HepG2 (cell line): ENCODE results near the gene UBXN6. TPM values are rescaled to one million over a fixed set of nuclear protein-coding genes. Genes with fewer than 3 reads are reported as not detected.

ENCODE experiments used
- ATAC-seq: fragments of 200-7000 bp; cut with Tn5 transposase; 3 replicates; pipeline ENCODE4 v1.9.1; 2020; ENCODE audit warnings: mild to moderate bottlenecking, moderate library complexity
- BruUV-seq: library from RNA; stranded (reverse); fragments of 400-500 nt; replicated peaks from 2 replicates; lab custom pipeline; 2021; lab: Mats Ljungman, UMichigan
- CTCF ChIA-PET: fragments of 300-600 bp; formaldehyde crosslinking; extraction: SDS; loops from one replicate; lab custom pipeline; 2021; ENCODE audit warnings: low total read pairs, inconsistent platforms, low intra/inter-chr PET ratio; lab: Yijun Ruan, JAX
- POLR2A ChIA-PET: fragments of 350-600 bp; sonication (Branson Sonifier 250); formaldehyde crosslinking; loops from one replicate; lab custom pipeline; 2020; ENCODE audit warnings: antibody characterized with exemption, inconsistent platforms; lab: Yijun Ruan, JAX
- DNase-seq: peaks from one replicate; pipeline ENCODE4 v3.0.0-alpha.2; 2015; ENCODE audit warnings: low spot score
- FAIRE-seq: peaks from 3 replicates; lab custom pipeline; 2011; peaks lifted over from hg19 to GRCh38; lab: Jason Lieb, UNC
- H2AFZ ChIP-seq: one replicate; pipeline ENCODE4 v1.6.1; 2011; ENCODE audit warnings: low read length, inconsistent platforms
- H3K27ac ChIP-seq: fragments of 300-600 bp; 3 replicates; pipeline ENCODE4 v1.8.0; 2011; ENCODE audit warnings: mixed run types, mild to moderate bottlenecking, mixed read lengths, low read length, inconsistent platforms; ENCODE audit not compliant: insufficient read depth; ENCODE audit errors: extremely low read length
- H3K27me3 ChIP-seq, 2 experiments: fragments of 200-600 bp in 1 of 2; 2 replicates in 1 of 2; 3 replicates in 1 of 2; pipeline versions ENCODE4 v1.6.0 to v1.8.0; 2011; ENCODE audit warnings: low read length in 2 of 2, mild to moderate bottlenecking in 2 of 2, moderate library complexity in 2 of 2, inconsistent platforms in 1 of 2; ENCODE audit not compliant: insufficient read depth in 2 of 2, control insufficient read depth in 1 of 2
- H3K36me3 ChIP-seq, 2 experiments: fragments of 200-600 bp in 1 of 2; replicated peaks in 1 of 2; 2 replicates in 1 of 2; 3 replicates in 1 of 2; pipeline versions ENCODE4 v1.5.1 to v1.8.0; 2011; ENCODE audit warnings: low read length in 2 of 2, inconsistent platforms in 1 of 2; ENCODE audit not compliant: insufficient read depth in 2 of 2, control insufficient read depth in 1 of 2
- H3K4me1 ChIP-seq: 2 replicates; pipeline ENCODE4 v1.5.1; 2012; ENCODE audit warnings: low read length, inconsistent platforms; ENCODE audit not compliant: insufficient read depth
- H3K4me2 ChIP-seq: 2 replicates; pipeline ENCODE4 v1.6.0; 2011; ENCODE audit warnings: low read depth, low read length, inconsistent platforms
- H3K4me3 ChIP-seq, 3 experiments: fragments of 200-600 bp in 1 of 3; sonication (generic), shearing (Covaris generic) in 1 of 3; replicated peaks in 1 of 3; 2 replicates each; pipeline ENCODE4 v1.5.1; 2011 to 2016; ENCODE audit warnings: low read length in 3 of 3, inconsistent platforms in 2 of 3, low read depth in 2 of 3, mild to moderate bottlenecking in 2 of 3, control low read depth in 1 of 3, mixed read lengths in 1 of 3; ENCODE audit not compliant: insufficient read depth in 1 of 3
- H3K79me2 ChIP-seq: one replicate; pipeline ENCODE4 v1.6.1; 2011; ENCODE audit warnings: low read length, inconsistent platforms; ENCODE audit not compliant: insufficient read depth
- H3K9ac ChIP-seq: 2 replicates; pipeline ENCODE4 v1.6.0; 2011; ENCODE audit warnings: mild to moderate bottlenecking, low read depth, low read length, inconsistent platforms; ENCODE audit not compliant: insufficient read depth
- H3K9me3 ChIP-seq: 2 replicates; pipeline ENCODE4 v1.5.1; 2012; ENCODE audit warnings: mild to moderate bottlenecking, low read length
- H4K20me1 ChIP-seq: 2 replicates; pipeline ENCODE4 v1.6.0; 2011; ENCODE audit warnings: inconsistent platforms, mild to moderate bottlenecking, low read length, moderate library complexity; ENCODE audit not compliant: insufficient read depth
- CEBPG ChIP-seq: IDR thresholded peaks from 2 replicates; pipeline ENCODE4 v1.6.1; 2016
- MIER2 ChIP-seq: IDR thresholded peaks from 2 replicates; pipeline ENCODE4 v1.6.1; 2016; ENCODE audit warnings: missing biosample characterization, missing genetic modification reagents
- PRMT3 ChIP-seq: sonication (generic); formaldehyde crosslinking; IDR thresholded peaks from 2 replicates; pipeline ENCODE4 v1.8.1; 2022; ENCODE audit warnings: low read depth, mild to moderate bottlenecking, moderate library complexity, missing genetic modification reagents, borderline replicate concordance
- ZNF629 ChIP-seq: sonication (generic); formaldehyde crosslinking; conservative IDR thresholded peaks from 2 replicates; pipeline ENCODE4 v1.5.0; 2020; ENCODE audit warnings: missing genetic modification reagents
- ZNF777 ChIP-seq: sonication (generic); formaldehyde crosslinking; IDR thresholded peaks from 2 replicates; pipeline ENCODE4 v1.4.0; 2020; ENCODE audit warnings: missing genetic modification reagents
- WGBS: methylation state at CpG from one replicate; pipeline ENCODE4 v1.1.6; 2017; ENCODE audit warnings: low lambda C conversion rate; 5-methylcytosine and 5-hydroxymethylcytosine counted together
- in situ Hi-C: cut with HindIII; loops from 2 replicates; pipeline ENCODE4 v1.10.0; 2017; ENCODE audit warnings: low pct_unique_long_range_greater_than_20kb; ENCODE audit not compliant: extremely low pct_ligation_motif_present
- intact Hi-C: fragments of 100-400 bp; cut with micrococcal nuclease; formaldehyde crosslinking; loops from one replicate; pipeline ENCODE4 v1.10.0; 2022; ENCODE audit not compliant: unreplicated experiment
- polyA plus RNA-seq, 8 experiments: library from polyadenylated mRNA; depleted of rRNA in 3 of 8; stranded (reverse) in 7 of 8; unstranded in 1 of 8; fragments of >200 nt; fragmentation: Illumina TruSeq in 4 of 8; extraction: Trizol in 4 of 8; gene quantifications; 2 replicates each; pipeline versions ENCODE4 v1.2.1 to v1.2.3, GENCODE V29; 2011 to 2016; ENCODE audit warnings: low read depth in 4 of 8, missing spikeins in 1 of 8, mixed read lengths in 1 of 8; ENCODE audit not compliant: insufficient read depth in 1 of 8
- total RNA-seq, 5 experiments: library from RNA; depleted of rRNA; stranded (reverse); fragments of >200 nt; fragmentation: Illumina TruSeq; extraction: Trizol; gene quantifications; 2 replicates each; pipeline ENCODE4 v1.2.3, GENCODE V29; 2016; ENCODE audit warnings: low read depth in 1 of 5
- TF ChIP-seq, protein P1 (sequence below): sonication (generic); formaldehyde crosslinking; IDR thresholded peaks from 2 replicates; pipeline ENCODE4 v1.4.0; 2020; ENCODE audit warnings: missing genetic modification reagents

Gene UBXN6
- total and polyA plus RNA-seq, 2 of the 13 experiments (the other 11 are each of a cell fraction or from before 2014, with no cell fraction given): 34.9 to 35.5 TPM

GRCh38 chr19:4414800-4415321 lies 42.7 kb downstream of the UBXN6 start:
- CTCF ChIA-PET: no interaction called here
- Histone ChIP-seq H3K4me3 (no peak overlapping the region), H2AFZ (no peak overlapping the region), H3K27ac (peak overlapping the region; percentile 38), H3K4me2 (no peak overlapping the region), H3K9me3 (no peaks in the 10 kb centered on the region), H3K79me2 (peaks cover 40% of the 10 kb centered on the region), H3K36me3 (peaks cover 7 to 45% of the 10 kb centered on the region in 2 experiments), H3K4me1 (peaks cover 38% of the 10 kb centered on the region), H3K27me3 (no peaks in the 10 kb centered on the region), H4K20me1 (no peaks in the 10 kb centered on the region), H3K9ac (0 out of 2 replicates have a peak overlapping the region, but pooled peaks have one; percentile 38)
- in situ Hi-C loops (no loop called here), intact Hi-C loops (no loop called here)
- POLR2A ChIA-PET: interaction anchor here (1.3 to 2.2 kb wide), 7 partner anchors 8 to 103 kb away, joined by 3 to 18 read pairs (median 6); partner anchors contain the start of genes CHAF1A, HDGFL2, MPND and PLIN4
- 91% methylated on average over 9 of the region's 9 CpGs for WGBS
- no peak for FAIRE-seq
- TF ChIP-seq PRMT3 (no peak), MIER2 (no peak), ZNF629 (CRISPR knock-in tag) (no peak), CEBPG (CRISPR knock-in tag) (no peak), ZNF777 (CRISPR knock-in tag) (no peak)
- TF ChIP-seq, protein P1, sequence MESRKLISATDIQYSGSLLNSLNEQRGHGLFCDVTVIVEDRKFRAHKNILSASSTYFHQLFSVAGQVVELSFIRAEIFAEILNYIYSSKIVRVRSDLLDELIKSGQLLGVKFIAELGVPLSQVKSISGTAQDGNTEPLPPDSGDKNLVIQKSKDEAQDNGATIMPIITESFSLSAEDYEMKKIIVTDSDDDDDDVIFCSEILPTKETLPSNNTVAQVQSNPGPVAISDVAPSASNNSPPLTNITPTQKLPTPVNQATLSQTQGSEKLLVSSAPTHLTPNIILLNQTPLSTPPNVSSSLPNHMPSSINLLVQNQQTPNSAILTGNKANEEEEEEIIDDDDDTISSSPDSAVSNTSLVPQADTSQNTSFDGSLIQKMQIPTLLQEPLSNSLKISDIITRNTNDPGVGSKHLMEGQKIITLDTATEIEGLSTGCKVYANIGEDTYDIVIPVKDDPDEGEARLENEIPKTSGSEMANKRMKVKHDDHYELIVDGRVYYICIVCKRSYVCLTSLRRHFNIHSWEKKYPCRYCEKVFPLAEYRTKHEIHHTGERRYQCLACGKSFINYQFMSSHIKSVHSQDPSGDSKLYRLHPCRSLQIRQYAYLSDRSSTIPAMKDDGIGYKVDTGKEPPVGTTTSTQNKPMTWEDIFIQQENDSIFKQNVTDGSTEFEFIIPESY: peak; percentile 17; the same call in 1 of the 2 replicates
- ATAC-seq: no peak
- DNase-seq: no peak
- BruUV-seq: no TSS peak
